GM23338 (cell line): Measurements from ENCODE around the gene SPECC1.
"Not testable (repeated sequence)": the region's sequence is repeated elsewhere in the genome, so short reads cannot be mapped to it uniquely, and the experiment has no call there.

Experiments
- CTCF ChIP-seq, 2 experiments: fragments of 200-600 bp in 1 of 2; sonication (generic) in 1 of 2; conservative IDR thresholded peaks; 2 replicates each; pipeline versions ENCODE4 v1.5.1 to v1.6.1; 2016 to 2017; ENCODE audit warnings: antibody characterized with exemption in 2 of 2, low read depth in 2 of 2, mild to moderate bottlenecking in 2 of 2, moderate library complexity in 1 of 2
- ETS1 ChIP-seq: IDR thresholded peaks from 2 replicates; pipeline ENCODE4 v1.6.1; 2016; ENCODE audit warnings: antibody characterized with exemption

- not testable (repeated sequence) for TF ChIP-seq CTCF (conservative IDR thresholded peaks at IDR 0.05; ENCODE audit: low read depth in 2 of 2); ETS1
Observed at GRCh38 chr17:20327739-20328138, 318.6 kb downstream of the SPECC1 start.
